Right renal cortex interstitium (tissue), 3 donors: ENCODE measurements around the gene COQ8A. TPM values are rescaled to one million over a fixed set of nuclear protein-coding genes. Genes with fewer than 3 reads are reported as not detected.

Source experiments
- DNase-seq, 3 donors: peaks; one replicate each; pipeline ENCODE4 v3.0.0-alpha.2; 2013; ENCODE audit warnings: low read depth in 3 of 3, low spot score in 2 of 3
- polyA plus RNA-seq, 3 donors: library from polyadenylated mRNA; unstranded; fragments of 120-200 nt; gene quantifications; one replicate each; pipeline ENCODE4 v1.2.1, GENCODE V29; 2013; ENCODE audit not compliant: insufficient read length in 3 of 3

Gene COQ8A
- polyA plus RNA-seq, 3 donors = 28.3 to 32.7 (median 31.5) TPM

- no peak for DNase-seq
Measured at GRCh38 chr1:226971765-226972164, 31.7 kb downstream of the COQ8A start.

GRCh38 chr1:226972931-226973330, 32.8 kb downstream of the COQ8A start:
- DNase-seq = no peak

GRCh38 chr1:226973371-226973897, 33.3 kb downstream of the COQ8A start:
- no peak for DNase-seq

- DNase-seq = no peak
Measured at GRCh38 chr1:226973898-226974543, 33.9 kb downstream of the COQ8A start.

- DNase-seq = no peak
Measured at GRCh38 chr1:226974544-226975258, 34.6 kb downstream of the COQ8A start.

- no peak for DNase-seq
Measured at GRCh38 chr1:226975259-226976250, 35.5 kb downstream of the COQ8A start.

GRCh38 chr1:226976276-226976977, 36.3 kb downstream of the COQ8A start:
- DNase-seq = no peak

GRCh38 chr1:226976978-226977642, 37.0 kb downstream of the COQ8A start:
- DNase-seq = no peak

- no peak for DNase-seq
Measured at GRCh38 chr1:226977643-226978431, 37.7 kb downstream of the COQ8A start.

- DNase-seq = no peak
Measured at GRCh38 chr1:226978432-226979114, 38.5 kb downstream of the COQ8A start.

- no peak for DNase-seq
Measured at GRCh38 chr1:226979115-226979516, 39.0 kb downstream of the COQ8A start.

GRCh38 chr1:226979517-226980121, 39.5 kb downstream of the COQ8A start:
- DNase-seq = no peak

GRCh38 chr1:226980122-226980560, 40.0 kb downstream of the COQ8A start:
- no peak for DNase-seq

GRCh38 chr1:226980565-226981385, 40.7 kb downstream of the COQ8A start:
- no peak for DNase-seq

GRCh38 chr1:226981386-226981817, 41.3 kb downstream of the COQ8A start:
- no peak for DNase-seq

- DNase-seq = no peak
Measured at GRCh38 chr1:226981838-226982237, 41.7 kb downstream of the COQ8A start.
